GM12872 (cell line): ENCODE data around the gene RANBP3L.
A peak's percentile ranks its signal among the peaks of the same experiment; 100 is the strongest.

ENCODE experiments used
- CTCF ChIP-seq: IDR thresholded peaks from 3 replicates; pipeline ENCODE4 v1.5.1; 2011; ENCODE audit warnings: low read depth, mild to moderate bottlenecking, low read length, moderate library complexity; ENCODE audit not compliant: insufficient read depth

The RANBP3L gene

GRCh38 chr5:36246036-36246800 is 55.5 kb downstream of the RANBP3L start:
- no peak for TF ChIP-seq CTCF

- TF ChIP-seq CTCF, result no peak
Measured at GRCh38 chr5:36244076-36244475, 57.6 kb downstream of the RANBP3L start.

- TF ChIP-seq CTCF, result no peak
Measured at GRCh38 chr5:36243653-36244052, 58.0 kb downstream of the RANBP3L start.

GRCh38 chr5:36242534-36243485 is 58.9 kb downstream of the RANBP3L start:
- TF ChIP-seq CTCF, result no peak

GRCh38 chr5:36241631-36242533 is 59.8 kb downstream of the RANBP3L start, which contains the start of gene NADK2:
TSS of gene NADK2 (minus strand) at chr5:36241925. CDS start at chr5:36241798, 127 bp downstream.
- peak; percentile 72 for TF ChIP-seq CTCF

GRCh38 chr5:36240779-36241630 is 60.7 kb downstream of the RANBP3L start:
- 0 out of 3 replicates have a peak, but pooled peaks have one; percentile 10 for TF ChIP-seq CTCF
